WERI-Rb-1 (cell line): ENCODE results near the gene PRR3.

ENCODE experiments used
- DNase-seq: peaks from one replicate; pipeline ENCODE4 v3.0.0-alpha.2; 2020
- H3K27ac ChIP-seq: fragments of 250-450 bp; sonication (Bioruptor Pico); 2 replicates; pipeline ENCODE4 v1.5.1; 2020; ENCODE audit warnings: mild to moderate bottlenecking, moderate library complexity
- H3K27me3 ChIP-seq: fragments of 250-450 bp; sonication (Bioruptor Pico); 2 replicates; pipeline ENCODE4 v1.5.1; 2021; ENCODE audit warnings: mild to moderate bottlenecking, low read depth, moderate library complexity; ENCODE audit not compliant: insufficient read depth, severe bottlenecking
- H3K36me3 ChIP-seq: fragments of 250-450 bp; sonication (Bioruptor Pico); 2 replicates; pipeline ENCODE4 v1.5.1; 2020; ENCODE audit warnings: mild to moderate bottlenecking, moderate library complexity
- H3K4me3 ChIP-seq: 2 replicates; pipeline ENCODE4 v1.5.1; 2011; ENCODE audit warnings: low read depth, mild to moderate bottlenecking, control low read depth, low read length
- H3K9me3 ChIP-seq: fragments of 250-450 bp; sonication (Bioruptor Pico); 2 replicates; pipeline ENCODE4 v1.5.1; 2021; ENCODE audit warnings: mild to moderate bottlenecking, moderate library complexity; ENCODE audit not compliant: severe bottlenecking
- TF ChIP-seq, protein P1 (sequence below): IDR thresholded peaks from 2 replicates; pipeline ENCODE4 v1.5.1; 2011; ENCODE audit warnings: low read depth, mild to moderate bottlenecking, control low read depth, inconsistent platforms, low read length

PRR3 gene

DNA sequence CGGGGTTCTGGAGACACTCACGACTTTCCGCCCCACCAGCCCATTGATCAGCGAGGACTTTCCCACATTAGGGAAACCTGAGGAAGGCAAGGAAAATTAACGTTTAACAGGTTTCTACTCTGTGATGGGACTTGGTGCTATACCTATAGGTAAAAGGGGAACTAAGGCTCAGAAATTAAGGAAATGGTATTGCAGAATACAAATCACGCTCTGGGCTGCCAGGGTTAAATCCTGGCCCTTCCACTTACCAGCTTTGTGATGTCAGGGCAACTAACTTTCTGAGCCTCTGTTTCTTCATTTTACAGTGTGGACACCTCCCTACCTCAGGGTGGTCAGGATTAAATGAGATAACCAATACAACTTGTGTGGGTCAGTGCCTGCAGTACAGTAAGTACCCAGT, 9.6 kb upstream of the PRR3 start:
- TF ChIP-seq, protein P1, sequence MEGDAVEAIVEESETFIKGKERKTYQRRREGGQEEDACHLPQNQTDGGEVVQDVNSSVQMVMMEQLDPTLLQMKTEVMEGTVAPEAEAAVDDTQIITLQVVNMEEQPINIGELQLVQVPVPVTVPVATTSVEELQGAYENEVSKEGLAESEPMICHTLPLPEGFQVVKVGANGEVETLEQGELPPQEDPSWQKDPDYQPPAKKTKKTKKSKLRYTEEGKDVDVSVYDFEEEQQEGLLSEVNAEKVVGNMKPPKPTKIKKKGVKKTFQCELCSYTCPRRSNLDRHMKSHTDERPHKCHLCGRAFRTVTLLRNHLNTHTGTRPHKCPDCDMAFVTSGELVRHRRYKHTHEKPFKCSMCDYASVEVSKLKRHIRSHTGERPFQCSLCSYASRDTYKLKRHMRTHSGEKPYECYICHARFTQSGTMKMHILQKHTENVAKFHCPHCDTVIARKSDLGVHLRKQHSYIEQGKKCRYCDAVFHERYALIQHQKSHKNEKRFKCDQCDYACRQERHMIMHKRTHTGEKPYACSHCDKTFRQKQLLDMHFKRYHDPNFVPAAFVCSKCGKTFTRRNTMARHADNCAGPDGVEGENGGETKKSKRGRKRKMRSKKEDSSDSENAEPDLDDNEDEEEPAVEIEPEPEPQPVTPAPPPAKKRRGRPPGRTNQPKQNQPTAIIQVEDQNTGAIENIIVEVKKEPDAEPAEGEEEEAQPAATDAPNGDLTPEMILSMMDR: no peak
- no peak for DNase-seq
- Histone ChIP-seq H3K9me3 (no peaks in the 10 kb centered on the region), H3K36me3 (peaks cover 78% of the 10 kb centered on the region), H3K4me3 (no peak overlapping the region), H3K27me3 (no peaks in the 10 kb centered on the region), H3K27ac (no peak overlapping the region)

DNA sequence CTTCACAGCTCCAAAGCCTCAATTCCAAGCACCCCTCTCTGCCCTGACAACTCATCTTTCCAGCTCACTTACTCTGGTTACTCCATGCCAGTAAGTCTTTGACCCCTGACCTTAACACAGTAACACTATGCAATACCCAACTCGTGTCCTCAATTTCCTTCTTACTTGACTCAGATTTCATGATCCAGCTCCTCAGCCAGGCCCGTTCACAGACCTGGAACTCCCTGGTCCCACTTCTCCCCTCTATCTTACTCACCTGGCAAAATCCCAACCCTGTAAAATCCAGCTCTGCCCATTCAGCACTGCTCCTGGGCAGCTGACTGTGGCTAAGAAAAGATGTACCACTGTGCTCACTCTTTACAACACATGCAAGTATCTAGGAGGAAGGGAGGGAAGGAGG, 8.7 kb upstream of the PRR3 start:
- no peak for DNase-seq
- Histone ChIP-seq H3K27me3 (no peaks in the 10 kb centered on the region), H3K27ac (no peak overlapping the region), H3K4me3 (no peak overlapping the region), H3K9me3 (no peaks in the 10 kb centered on the region), H3K36me3 (peaks cover 87% of the 10 kb centered on the region)
- TF ChIP-seq, protein P1: no peak

DNA sequence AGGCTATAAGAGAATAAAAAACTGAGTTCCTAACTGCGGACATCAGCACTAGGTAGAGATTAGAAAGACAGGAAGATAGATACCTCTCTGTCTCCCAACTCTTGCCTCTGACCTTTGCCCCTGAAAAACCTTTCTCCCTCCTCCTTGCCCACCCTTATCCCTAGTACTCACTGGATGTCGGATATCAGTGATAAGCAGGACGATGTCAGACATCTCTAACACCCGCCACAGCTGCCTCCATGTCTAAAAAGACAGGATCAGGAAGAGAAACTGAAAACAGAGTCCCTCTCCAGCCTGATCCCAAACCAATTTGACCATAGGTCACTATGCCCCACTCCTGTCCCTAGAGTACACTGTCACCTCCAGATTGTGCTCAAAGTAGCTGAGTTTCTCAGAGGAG, 2.7 kb upstream of the PRR3 start:
- H3K4me3 ChIP-seq: no peak overlapping the region
- H3K27me3 ChIP-seq: no peaks in the 10 kb centered on the region
- no peak overlapping the region for H3K27ac ChIP-seq
- peaks cover 74% of the 10 kb centered on the region for H3K36me3 ChIP-seq
- no peaks in the 10 kb centered on the region for H3K9me3 ChIP-seq
- TF ChIP-seq, protein P1: no peak
- no peak for DNase-seq

DNA sequence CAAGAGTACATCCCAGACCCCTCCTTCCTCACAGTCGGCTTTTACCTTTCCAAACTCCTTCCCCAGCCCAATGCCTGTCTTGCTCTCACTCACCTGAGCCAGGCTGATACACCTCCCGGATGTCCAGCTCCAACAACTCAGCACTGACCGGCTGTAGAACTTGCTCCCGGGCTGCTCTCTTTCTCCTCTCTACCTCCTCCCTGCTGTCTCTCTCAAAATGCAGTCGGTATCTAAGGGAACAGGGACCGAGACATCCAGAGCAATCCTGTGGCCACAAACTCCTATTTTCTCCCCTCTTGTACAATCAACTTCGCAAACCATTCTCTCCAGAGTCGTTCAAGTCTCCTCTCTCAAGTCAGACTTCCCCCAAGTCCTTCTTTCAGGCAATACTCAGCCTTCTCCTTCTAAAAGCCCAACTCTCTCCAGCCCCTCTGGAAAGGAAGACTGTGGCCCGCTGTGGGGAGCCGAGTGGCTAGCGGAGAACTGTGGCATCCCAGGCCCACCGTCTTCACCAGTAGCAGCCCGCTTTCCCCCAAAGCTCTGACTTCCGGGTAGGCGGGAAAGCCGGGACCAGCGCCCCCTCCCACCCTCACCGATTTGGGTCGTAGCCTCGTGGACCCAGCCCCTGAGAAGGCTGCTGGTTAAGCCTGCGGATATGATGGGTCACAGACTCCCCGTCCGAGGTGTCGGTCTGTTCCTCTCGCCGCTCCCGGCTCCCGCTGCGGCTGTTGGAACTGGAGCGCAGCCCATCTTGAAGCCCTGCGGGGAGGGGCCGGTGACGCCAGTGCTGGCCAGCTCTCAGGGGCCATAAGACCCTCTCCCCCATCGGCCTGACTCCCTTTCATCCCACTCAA, 1.9 kb upstream of the PRR3 start:
- no peaks in the 10 kb centered on the region for H3K27me3 ChIP-seq
- peak overlapping the region; percentile 81 for H3K4me3 ChIP-seq
- TF ChIP-seq, protein P1: no peak
- H3K36me3 ChIP-seq: peaks cover 75% of the 10 kb centered on the region
- peak overlapping the region; percentile 93 for H3K27ac ChIP-seq
- H3K9me3 ChIP-seq: no peaks in the 10 kb centered on the region
- DNase-seq: peak; percentile 49

DNA sequence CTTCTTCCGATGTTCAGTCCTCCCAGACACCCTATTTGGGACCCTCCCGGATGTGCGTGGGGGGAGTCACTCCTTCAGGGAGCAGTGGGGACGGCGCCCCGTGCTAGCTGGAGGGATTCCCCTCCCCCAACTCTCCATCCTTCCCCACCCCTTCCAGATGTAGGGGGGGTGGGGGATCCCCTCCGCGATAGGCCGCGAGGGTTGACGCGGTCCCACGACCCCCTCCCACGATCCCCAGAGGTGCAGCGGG, 1.4 kb upstream of the PRR3 start:
- Histone ChIP-seq H3K9me3 (no peaks in the 10 kb centered on the region), H3K27me3 (no peaks in the 10 kb centered on the region), H3K4me3 (peak overlapping the region; percentile 81), H3K27ac (peak overlapping the region; percentile 93), H3K36me3 (peaks cover 69% of the 10 kb centered on the region)
- no peak for DNase-seq
- TF ChIP-seq, protein P1: no peak
